IPS-18a (cell line): ENCODE data around the gene SFMBT1.

Experiments
- H3K27ac ChIP-seq: one replicate; pipeline ENCODE4 v1.5.1; 2013; ENCODE audit warnings: low read length
- H3K27me3 ChIP-seq: one replicate; pipeline ENCODE4 v1.6.1; 2013; ENCODE audit warnings: mild to moderate bottlenecking, low read length; ENCODE audit not compliant: control insufficient read depth, insufficient read depth
- H3K36me3 ChIP-seq: one replicate; pipeline ENCODE4 v1.6.1; 2013; ENCODE audit warnings: low read depth, low read length; ENCODE audit not compliant: control insufficient read depth
- H3K4me1 ChIP-seq: one replicate; pipeline ENCODE4 v1.6.1; 2013; ENCODE audit warnings: low read depth, low read length; ENCODE audit not compliant: control insufficient read depth
- H3K4me3 ChIP-seq: one replicate; pipeline ENCODE4 v1.5.1; 2013; ENCODE audit warnings: low read length
- H3K9ac ChIP-seq: one replicate; pipeline ENCODE4 v1.6.1; 2013; ENCODE audit warnings: mild to moderate bottlenecking, low read length, moderate library complexity
- H3K9me3 ChIP-seq: one replicate; pipeline ENCODE4 v1.6.1; 2013; ENCODE audit warnings: low read depth, low read length; ENCODE audit not compliant: control insufficient read depth

SFMBT1 gene

DNA sequence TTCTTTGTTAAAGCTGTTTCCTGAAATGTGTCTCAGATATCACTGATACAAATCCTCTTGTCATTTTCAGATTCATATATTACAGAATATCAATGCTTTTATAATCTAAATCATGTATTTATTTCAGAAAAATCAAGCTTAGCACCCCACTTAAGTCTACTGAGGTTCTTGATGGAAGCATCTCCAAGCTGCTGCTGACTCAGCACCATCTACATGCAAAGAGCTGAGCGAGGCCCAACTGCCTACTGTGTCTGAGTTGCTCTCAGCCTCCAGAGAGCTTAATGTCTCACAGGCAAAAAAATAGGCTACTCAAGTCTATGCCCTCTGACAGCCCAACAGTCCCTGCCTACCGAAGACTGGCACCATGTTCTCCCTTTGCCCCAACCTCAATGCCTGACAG lies 119.3 kb downstream of the SFMBT1 start:
- Histone ChIP-seq H3K27me3 (no peaks in the 10 kb centered on the region), H3K27ac (no peak overlapping the region), H3K36me3 (no peaks in the 10 kb centered on the region), H3K9me3 (no peaks in the 10 kb centered on the region), H3K4me1 (no peaks in the 10 kb centered on the region), H3K9ac (no peak overlapping the region), H3K4me3 (no peak overlapping the region)

DNA sequence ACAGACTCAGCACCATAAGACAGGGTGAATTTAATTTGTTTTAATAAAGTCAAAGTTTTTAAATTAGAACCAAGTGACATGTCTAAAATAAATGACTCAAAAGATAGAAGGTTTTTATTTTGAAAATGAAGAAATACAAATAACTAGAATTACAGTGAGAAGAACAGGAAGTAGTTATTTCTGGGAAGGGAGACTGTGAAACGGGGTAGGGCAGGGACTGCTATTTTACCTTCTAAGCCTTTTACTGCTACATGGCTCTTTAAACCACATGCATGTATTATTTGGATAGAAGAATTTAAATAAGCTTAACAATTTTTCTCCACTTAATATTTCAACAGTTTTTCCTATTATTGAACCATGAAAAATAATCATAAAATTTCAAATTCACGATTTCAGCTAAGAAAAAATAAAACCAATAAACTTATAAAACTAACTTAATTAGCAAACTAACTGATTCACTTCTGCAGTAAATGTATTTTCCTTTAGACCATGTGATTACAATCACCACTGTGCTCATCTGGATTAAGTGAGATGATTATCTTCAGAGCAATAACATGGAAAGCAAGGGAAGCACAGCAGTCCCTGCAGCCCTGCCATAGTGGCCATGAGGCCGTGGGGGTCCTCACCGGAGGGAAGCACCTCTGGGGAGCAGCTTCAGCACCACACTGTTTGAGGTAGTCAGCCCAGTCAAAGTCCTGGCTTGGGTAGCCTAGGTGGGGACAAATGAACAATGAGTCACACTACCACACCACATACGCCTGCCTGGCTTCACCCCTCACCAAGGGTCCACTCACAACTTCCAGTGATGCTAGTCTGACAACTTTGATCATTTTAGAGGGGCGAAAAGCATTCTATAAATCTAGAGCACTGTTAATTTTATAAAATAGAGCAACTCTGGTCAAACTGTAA lies 120.2 kb downstream of the SFMBT1 start:
- Histone ChIP-seq H3K36me3 (no peaks in the 10 kb centered on the region), H3K9ac (no peak overlapping the region), H3K4me1 (no peaks in the 10 kb centered on the region), H3K4me3 (no peak overlapping the region), H3K27ac (no peak overlapping the region), H3K9me3 (no peaks in the 10 kb centered on the region), H3K27me3 (no peaks in the 10 kb centered on the region)

DNA sequence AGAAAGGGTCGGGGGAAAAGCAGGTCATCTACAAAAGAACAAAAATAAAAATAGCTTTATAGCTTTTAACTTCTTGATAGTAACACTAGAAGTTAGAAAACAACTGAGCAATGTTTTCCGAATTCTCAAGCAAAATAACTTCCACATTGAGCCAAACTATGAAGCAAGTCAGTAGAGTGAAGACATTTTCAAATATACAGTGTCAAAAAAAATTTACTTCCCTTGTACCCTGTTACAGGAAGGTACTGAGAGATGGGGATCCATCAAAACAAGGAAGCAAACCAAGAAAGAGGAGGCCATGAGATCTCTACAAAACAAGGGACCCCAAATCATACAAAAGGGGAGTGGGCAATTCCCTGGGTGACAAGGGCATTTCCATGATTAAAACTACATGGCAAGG lies 121.9 kb downstream of the SFMBT1 start:
- Histone ChIP-seq H3K27me3 (no peaks in the 10 kb centered on the region), H3K36me3 (peaks cover 10% of the 10 kb centered on the region), H3K4me1 (no peaks in the 10 kb centered on the region), H3K4me3 (no peak overlapping the region), H3K27ac (no peak overlapping the region), H3K9me3 (no peaks in the 10 kb centered on the region), H3K9ac (no peak overlapping the region)

DNA sequence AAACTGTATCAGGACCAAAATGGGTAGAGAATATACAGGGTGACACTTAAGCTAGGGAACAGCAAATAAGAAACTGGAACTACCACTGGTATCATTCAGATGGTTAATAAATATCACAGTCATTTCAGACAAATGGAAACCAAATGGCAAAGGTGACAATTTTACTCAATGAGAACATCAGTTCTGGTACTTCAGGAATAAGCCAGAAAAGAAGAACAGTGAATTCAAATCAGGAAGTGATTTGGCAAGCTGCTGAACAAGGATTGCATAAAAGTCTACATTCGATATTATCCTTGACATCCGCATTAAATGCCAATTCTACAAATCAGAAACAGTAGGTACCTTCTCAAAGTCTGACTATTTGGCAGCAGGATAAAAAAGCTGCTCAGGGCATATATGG lies 125.0 kb downstream of the SFMBT1 start:
- Histone ChIP-seq H3K36me3 (peaks cover 18% of the 10 kb centered on the region), H3K9me3 (no peaks in the 10 kb centered on the region), H3K27me3 (no peaks in the 10 kb centered on the region), H3K9ac (no peak overlapping the region), H3K4me1 (no peaks in the 10 kb centered on the region), H3K4me3 (no peak overlapping the region), H3K27ac (no peak overlapping the region)

DNA sequence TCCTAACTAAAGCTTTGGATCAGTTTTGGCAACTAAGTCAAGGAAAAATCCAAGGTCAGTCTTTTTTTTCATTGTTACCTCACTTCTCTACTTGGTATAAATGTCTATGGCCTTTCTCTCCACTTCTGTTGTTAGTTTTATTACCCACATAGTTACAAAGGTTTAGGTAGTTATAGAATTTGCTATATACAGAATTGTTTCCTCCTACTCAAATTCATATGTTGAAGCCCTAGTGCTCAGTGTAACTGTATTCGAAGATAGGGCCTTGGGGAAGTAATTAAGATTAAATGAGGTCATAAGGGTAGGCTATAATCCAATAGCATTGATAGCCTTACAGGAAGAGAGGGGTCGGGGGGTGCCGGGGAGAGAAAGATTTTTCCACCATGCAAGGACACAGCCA lies 128.8 kb downstream of the SFMBT1 start:
- Histone ChIP-seq H3K9me3 (no peaks in the 10 kb centered on the region), H3K9ac (no peak overlapping the region), H3K4me3 (no peak overlapping the region), H3K4me1 (no peaks in the 10 kb centered on the region), H3K27me3 (no peaks in the 10 kb centered on the region), H3K36me3 (peaks cover 23% of the 10 kb centered on the region), H3K27ac (no peak overlapping the region)

DNA sequence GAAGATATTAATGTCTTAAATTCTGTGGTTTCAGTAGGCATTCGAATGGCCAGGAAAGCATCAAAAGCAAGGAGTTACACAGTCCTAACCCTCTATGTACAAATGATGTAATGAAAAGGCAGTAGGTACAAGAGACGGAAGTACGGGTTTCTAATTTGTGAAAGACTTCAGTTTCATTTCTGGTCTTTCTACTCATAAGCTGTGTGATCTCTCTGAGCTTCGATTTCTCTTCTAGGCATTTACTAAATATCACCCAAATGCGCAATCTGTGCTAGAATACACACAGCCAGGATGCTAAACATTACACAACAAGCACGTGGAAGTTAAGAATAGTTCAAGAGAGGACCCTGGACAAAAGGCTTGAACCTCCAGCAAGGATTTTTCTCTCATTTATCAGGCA lies 130.6 kb downstream of the SFMBT1 start:
- Histone ChIP-seq H3K9ac (no peak overlapping the region), H3K9me3 (no peaks in the 10 kb centered on the region), H3K36me3 (peaks cover 28% of the 10 kb centered on the region), H3K4me3 (no peak overlapping the region), H3K4me1 (no peaks in the 10 kb centered on the region), H3K27ac (no peak overlapping the region), H3K27me3 (no peaks in the 10 kb centered on the region)

DNA sequence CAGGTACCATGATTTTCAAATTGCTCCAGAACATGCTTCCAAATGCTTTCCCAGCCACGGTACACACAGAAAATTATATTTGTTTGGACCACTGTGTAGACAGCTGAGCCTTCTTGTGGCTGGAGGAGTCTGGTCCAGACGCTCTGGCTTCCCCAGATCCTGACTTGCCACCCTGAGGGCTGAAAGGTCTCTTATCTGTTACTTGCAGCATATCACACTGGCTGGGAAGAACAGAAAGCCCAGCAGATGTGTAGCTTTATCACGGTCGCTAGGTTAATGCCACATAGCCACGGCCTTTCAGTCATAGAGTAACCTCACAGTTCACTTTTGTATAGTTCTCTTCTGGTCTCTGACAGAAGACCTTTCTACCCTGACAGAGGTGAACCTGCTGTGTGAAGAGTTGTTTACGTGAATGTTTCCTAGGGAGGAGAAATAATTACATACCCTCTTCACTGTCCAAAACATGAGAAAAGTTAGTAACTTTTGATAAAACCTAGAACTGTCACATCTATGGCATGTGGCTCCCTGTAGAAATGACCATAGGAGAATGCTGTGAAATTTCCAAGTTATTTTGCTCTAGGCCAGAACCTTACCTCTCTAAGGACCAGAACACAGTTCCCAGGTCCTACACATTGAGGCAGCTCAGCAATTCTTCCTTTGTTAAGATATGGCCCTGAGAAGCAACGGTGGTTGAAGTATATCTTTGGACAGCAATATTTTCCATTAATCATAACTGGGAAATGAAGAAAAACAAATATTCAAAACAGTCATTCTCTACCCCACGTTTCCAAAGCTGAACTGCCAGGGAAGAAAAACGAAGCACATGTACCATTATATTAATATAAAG lies 132.8 kb downstream of the SFMBT1 start:
- Histone ChIP-seq H3K9me3 (no peaks in the 10 kb centered on the region), H3K4me3 (no peak overlapping the region), H3K36me3 (peaks cover 17% of the 10 kb centered on the region)

DNA sequence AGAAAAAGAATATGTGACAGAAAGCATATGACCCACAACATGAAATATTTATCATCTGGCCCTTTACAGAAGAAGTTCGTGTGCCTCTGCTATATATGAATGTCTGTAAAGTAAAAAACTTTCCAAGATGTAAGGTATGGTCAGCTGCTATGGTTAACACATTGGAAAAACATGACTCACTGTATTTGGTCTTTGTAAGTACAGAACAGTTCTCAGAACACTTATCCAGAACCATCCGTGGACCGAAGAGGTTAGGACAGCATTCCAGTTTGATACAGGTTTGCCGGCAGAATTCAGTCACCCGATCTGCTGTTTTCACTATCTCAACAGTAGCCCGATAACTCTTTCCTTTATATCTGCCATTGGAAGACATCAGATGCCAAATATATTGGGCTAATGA lies 135.1 kb downstream of the SFMBT1 start:
- no peaks in the 10 kb centered on the region for H3K4me1 ChIP-seq
- H3K27me3 ChIP-seq = no peaks in the 10 kb centered on the region
- H3K36me3 ChIP-seq = peaks cover 13% of the 10 kb centered on the region
- H3K9me3 ChIP-seq = no peaks in the 10 kb centered on the region
- no peak overlapping the region for H3K4me3 ChIP-seq
- no peak overlapping the region for H3K9ac ChIP-seq
- no peak overlapping the region for H3K27ac ChIP-seq

More for the DNA sequence above, 132.8 kb downstream of the SFMBT1 start:
- no peak overlapping the region for H3K27ac ChIP-seq
- H3K27me3 ChIP-seq = no peaks in the 10 kb centered on the region
- H3K4me1 ChIP-seq = no peaks in the 10 kb centered on the region
- H3K9ac ChIP-seq = no peak overlapping the region

DNA sequence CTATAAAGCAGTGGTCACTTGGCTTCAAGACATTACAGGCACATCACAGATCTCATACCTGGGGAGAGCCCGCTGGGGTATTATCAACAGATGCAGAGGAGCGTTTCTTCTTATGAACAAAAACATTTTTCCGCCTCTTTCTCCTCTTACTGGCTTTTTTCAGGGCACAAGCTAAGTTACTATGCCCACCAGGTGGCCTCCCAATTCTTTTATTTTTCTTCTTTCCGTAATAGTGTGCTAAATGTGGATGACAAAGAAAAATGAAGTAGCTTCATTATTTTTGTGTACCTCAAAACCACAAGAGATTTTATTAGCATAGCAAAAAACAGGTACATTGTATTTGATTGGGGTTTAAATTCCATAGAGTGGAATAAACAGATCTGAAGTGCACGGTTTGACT lies 138.4 kb downstream of the SFMBT1 start:
- Histone ChIP-seq H3K27me3 (no peaks in the 10 kb centered on the region), H3K9ac (no peak overlapping the region), H3K36me3 (peaks cover 8% of the 10 kb centered on the region), H3K27ac (no peak overlapping the region), H3K9me3 (no peaks in the 10 kb centered on the region), H3K4me1 (no peaks in the 10 kb centered on the region), H3K4me3 (no peak overlapping the region)

DNA sequence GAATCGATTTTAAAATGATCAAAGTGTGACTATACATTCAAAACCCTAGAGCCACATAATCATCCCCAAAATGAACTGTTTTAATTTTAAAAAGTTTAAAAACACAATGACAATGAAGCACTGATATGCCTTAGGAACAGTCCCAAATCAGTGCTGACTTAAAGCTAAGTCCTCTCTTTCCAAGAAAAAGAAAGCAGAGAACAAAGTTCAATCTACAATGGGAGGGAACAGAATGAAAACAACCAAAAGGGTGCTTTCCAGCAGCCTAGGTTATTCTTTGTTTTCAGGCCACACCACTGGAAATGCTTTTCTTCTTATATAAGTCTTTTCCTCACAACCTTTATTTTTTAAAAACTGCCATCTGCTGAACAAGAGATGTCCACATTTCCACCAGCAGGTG lies 141.3 kb downstream of the SFMBT1 start:
- Histone ChIP-seq H3K4me3 (no peak overlapping the region), H3K9ac (no peak overlapping the region), H3K9me3 (no peaks in the 10 kb centered on the region), H3K4me1 (no peaks in the 10 kb centered on the region), H3K27ac (no peak overlapping the region), H3K27me3 (no peaks in the 10 kb centered on the region), H3K36me3 (peaks cover 4% of the 10 kb centered on the region)

DNA sequence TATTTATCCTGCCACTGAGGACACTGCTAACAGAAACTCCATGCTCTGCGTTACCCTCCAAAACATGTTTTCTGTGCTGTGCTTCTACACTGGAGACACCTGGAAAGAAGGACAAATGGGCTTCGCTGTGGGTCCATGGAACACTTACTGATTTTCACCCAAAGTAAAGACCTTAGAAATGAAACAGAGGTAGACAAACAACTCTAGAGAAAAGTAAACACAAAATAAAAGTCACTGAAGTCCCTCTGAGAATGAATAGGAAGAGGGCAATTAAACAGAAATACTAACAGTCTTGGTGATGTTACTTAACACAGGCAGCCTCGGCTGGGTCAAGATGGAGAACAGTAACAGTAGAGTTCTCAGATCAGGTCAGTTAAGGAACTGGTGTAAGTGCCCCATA lies 141.9 kb downstream of the SFMBT1 start:
- H3K27me3 ChIP-seq = no peaks in the 10 kb centered on the region
- no peak overlapping the region for H3K27ac ChIP-seq
- H3K9me3 ChIP-seq = no peaks in the 10 kb centered on the region
- H3K4me1 ChIP-seq = no peaks in the 10 kb centered on the region
- no peak overlapping the region for H3K4me3 ChIP-seq
- peaks cover 4% of the 10 kb centered on the region for H3K36me3 ChIP-seq
- H3K9ac ChIP-seq = no peak overlapping the region
